HG03097 (cell line): ENCODE data around the gene RASSF3.

Experiments used
- ATAC-seq: cut with Tn5 transposase; IDR thresholded peaks from one replicate; pipeline ENCODE4 v1.9.1; 2021; ENCODE audit not compliant: unreplicated experiment, low FRiP score

RASSF3 gene

GRCh38 chr12:64718649-64719048, 108.4 kb downstream of the RASSF3 start:
- ATAC-seq: no peak

GRCh38 chr12:64720884-64721283, 110.6 kb downstream of the RASSF3 start:
- no peak for ATAC-seq

GRCh38 chr12:64722835-64723234, 112.5 kb downstream of the RASSF3 start:
- ATAC-seq: no peak

GRCh38 chr12:64723630-64724029, 113.3 kb downstream of the RASSF3 start:
- ATAC-seq: no peak

DNA sequence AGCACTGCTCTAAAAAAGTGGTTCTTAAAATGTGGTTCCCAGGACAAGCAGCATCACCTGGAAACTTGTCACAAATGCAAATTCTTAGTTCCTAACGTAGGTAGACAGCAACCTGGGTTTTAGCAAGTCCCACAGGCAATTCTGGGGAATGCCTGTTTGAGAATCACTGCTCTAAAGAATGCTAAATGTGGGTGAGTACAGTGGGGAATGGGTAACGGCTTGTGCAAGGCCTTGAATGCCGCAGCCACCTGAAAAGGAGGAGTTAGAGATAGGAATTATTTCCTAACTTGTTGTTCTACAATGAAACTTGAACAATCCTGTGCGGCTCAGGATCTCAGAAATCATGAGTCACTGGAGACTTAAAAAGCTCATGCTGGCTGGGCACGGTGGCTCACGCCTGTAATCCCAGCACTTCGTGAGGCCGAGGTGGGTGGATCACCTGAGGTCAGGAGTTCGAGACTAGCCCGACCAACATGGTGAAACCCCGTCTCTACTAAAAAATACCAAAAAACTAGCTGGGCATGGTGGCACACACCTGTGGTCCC, 114.0 kb downstream of the RASSF3 start:
- no peak for ATAC-seq

DNA sequence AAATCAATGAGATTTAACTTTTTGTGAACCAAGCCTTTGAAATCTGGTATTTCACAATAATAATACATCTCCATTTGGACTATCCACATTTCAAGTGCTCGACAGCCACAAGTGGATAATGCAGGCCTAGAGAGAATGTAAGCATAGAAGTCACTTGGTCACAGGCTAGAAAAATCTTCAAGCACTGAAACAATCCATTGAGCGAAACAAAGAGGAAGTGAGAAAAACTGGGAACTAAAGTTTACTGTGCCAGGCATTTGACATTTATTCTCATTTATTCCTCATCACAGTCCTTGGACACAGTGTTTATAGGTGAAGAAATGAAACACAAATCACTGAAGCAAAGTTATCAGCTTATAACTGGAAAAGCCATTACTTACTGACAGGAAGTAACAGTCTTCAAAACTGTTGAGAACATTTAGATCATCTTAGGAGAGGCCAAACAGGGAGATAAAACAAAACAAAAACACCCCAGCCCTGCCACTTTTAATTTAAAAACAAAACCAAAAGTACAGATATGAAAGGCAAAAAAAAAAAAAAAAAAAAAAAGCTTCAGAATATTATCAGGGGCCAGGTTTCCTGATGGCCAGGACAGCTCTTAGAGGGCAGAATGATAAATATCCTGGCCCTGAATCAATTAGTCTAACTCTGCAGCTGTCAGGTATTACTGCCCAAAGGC, 119.8 kb downstream of the RASSF3 start:
- no peak for ATAC-seq

DNA sequence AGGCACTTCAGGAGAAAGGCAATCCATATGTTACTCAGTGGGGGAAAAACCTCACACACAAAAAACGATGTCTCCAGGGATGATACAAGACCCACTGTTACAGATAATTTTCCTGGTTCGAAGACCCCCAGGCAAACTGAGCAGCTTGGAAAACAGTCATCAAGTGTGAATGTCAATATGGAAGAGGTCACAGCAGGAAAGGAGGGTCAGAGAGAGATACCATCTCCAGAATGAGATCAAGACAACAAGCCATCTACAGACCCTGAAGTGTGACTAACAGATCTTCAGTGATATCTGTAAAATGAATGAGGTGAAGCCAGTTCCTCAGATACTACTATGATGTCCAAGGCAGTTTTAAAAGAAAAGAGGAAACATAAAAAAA, 120.3 kb downstream of the RASSF3 start:
- no peak for ATAC-seq

DNA sequence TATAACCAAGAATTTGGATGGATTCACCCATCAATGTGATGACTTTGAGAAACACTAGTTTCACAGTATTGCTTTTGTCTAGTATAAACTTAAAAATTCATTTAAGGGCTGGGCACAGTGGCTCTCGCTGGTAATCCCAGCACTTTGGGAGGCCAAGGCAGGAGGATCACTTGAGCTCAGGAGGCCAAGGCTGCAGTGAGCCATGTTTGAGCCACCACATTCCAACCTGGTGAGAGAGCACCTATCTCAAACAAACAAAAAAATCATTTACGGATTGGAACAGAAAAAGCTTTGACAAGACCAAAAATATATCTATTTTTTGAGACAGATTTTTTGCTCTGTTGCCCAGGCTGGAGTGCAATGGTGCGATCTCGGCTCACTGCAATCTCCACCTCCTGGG, 121.4 kb downstream of the RASSF3 start:
- no peak for ATAC-seq

DNA sequence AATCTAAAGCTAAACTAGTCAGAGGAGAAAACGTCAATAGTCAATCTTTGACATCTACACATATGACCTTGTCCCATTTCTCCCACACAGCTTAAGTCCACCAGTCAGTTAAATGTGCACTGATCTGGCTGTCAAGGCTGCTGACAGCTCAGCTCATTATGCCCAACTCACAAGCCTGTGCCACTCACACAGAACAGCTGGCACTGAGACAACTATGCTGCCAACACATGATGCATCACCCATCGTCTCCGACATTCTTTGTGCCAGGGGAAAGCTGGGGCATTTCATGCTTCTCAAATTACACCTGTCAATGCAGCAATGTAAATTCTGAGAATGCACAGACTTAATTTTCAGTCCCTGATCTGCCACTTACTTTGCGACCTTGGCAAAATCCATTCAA, 123.6 kb downstream of the RASSF3 start:
- ATAC-seq: no peak

- ATAC-seq: no peak
Measured at GRCh38 chr12:64735442-64735841, 125.1 kb downstream of the RASSF3 start.

GRCh38 chr12:64736771-64737170, 126.5 kb downstream of the RASSF3 start:
- no peak for ATAC-seq

DNA sequence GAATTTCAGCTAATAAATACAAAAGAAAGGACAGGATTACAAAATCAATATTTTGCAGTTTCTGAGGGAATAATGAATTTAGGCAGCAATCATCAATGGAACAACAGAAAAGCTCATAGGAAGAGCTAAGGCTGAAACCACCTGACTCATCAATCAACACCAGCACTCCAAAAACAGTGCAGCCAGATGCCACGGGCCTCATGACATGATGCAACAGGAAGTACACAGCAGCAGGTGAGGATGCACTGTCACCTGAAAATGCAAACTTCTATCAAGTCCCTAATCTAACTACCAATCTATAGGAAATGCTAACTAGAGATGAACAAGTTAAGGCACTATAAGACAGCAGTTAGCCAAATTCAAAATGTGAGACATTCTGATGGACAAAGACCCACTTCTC, 127.2 kb downstream of the RASSF3 start:
- no peak for ATAC-seq

DNA sequence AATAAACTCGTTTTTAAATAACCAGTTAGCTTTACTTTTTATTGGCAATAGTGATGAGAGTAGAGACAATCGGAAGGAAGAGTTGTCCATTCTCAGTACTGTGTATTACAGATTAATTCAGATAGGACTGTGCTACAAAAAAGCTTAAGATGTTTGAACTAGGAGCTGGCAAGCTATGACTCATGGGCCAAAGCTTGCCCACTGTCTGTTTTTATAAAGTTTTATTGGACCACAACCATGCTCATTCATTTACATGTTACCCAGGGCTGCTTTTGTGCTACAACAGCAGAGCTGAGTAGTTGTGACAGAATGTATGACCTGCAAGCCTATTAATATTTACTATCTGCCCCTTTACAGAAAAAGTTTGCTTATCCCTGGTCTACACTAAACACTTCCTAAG, 129.5 kb downstream of the RASSF3 start:
- ATAC-seq: no peak

- no peak for ATAC-seq
Measured at GRCh38 chr12:64740646-64741045, 130.4 kb downstream of the RASSF3 start.

DNA sequence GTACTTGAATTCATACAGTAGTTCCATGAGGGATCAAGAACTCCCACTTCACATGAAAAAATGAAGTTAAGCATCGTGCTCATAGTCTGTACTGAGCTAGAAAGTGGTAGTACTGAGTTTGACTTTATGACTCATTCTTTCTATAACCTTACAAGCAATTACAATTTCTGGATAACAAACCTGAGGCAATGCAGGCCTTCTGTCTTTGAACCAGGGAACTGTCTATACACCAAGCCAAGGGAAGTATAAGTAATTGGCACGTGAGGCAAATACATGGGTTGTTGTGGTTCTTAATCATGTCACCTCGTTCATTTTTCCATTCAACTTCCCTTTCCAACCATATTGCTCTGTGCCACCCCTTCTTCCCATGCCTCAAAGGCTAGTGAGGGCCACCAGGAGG, 132.1 kb downstream of the RASSF3 start:
- ATAC-seq: no peak

DNA sequence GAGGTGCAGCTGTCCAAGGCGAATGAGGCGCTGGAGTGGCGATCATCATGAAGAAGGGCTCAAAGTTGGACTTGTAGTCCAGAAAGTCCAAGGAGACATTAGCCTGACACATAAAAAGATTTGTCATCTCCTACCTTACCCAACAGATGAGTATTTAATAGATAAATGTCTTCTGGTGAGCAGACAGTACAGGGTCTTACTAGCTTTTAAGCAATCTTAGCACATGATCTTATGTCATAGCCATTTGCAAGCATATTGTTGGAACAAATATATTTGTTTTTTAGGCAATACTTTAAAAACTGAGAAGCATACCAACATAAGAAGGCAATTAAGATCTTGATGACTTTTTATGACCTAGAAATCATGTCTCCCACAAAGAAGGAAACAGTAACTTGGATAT, 132.9 kb downstream of the RASSF3 start:
- no peak for ATAC-seq

- no peak for ATAC-seq
Measured at GRCh38 chr12:64744422-64745258, 134.3 kb downstream of the RASSF3 start.

DNA sequence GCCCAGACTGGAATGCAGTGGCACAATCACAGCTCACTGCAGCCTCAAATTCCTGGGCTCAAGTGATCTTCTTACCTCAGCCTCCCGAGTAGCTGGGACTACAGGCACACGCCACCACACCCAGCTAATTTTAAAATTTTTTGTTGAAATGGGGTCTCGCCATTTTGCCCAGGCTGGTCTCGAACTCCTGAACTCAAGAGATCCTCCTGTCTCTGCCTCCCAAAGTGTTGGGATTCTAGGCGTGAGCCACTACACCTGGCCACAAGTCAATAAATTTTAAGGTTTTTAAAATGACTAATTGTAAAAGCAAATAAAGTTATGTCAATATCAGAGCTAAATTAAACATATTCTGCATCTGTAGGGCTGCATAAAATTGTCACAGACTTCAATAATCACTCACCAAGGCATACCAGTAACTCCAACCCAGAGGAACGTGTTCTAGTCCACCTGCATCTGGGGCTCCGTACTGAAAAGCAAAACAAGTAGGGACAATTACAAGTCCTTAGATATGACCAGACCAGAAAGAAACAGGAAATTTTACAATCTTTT, 135.0 kb downstream of the RASSF3 start:
- ATAC-seq: no peak

GRCh38 chr12:64745980-64746379, 135.7 kb downstream of the RASSF3 start:
- no peak for ATAC-seq

- ATAC-seq: no peak
Measured at GRCh38 chr12:64746663-64747062, 136.4 kb downstream of the RASSF3 start.
